Naive B cell (primary cell): ENCODE measurements around the gene WDR38. TPM values are rescaled to one million over a fixed set of nuclear protein-coding genes. Genes with fewer than 3 reads are reported as not detected.
"Not testable (repeated sequence)": the region's sequence is repeated elsewhere in the genome, so short reads cannot be mapped to it uniquely, and the experiment has no call there.

ENCODE experiments used
- ATAC-seq, 2 donors: fragments of 150-1000 bp; cut with Tn5 transposase; 2 replicates each; pipeline ENCODE4 v1.10.0; 2021; ENCODE audit warnings: low read depth in 2 of 2, mild to moderate bottlenecking in 2 of 2, moderate library complexity in 2 of 2
- DNase-seq: peaks from one replicate; pipeline ENCODE4 v3.0.0; 2022
- H3K27ac Mint-ChIP-seq, 6 donors: one replicate each; pipeline ENCODE4 v1.8.0; 2020 to 2022; ENCODE audit warnings: mild to moderate bottlenecking in 6 of 6, mixed read lengths in 6 of 6, moderate library complexity in 5 of 6, inconsistent platforms in 2 of 6
- H3K27me3 Mint-ChIP-seq, 3 donors: one replicate each; pipeline ENCODE4 v1.8.0; 2021 to 2022; ENCODE audit warnings: mixed read lengths in 3 of 3, mild to moderate bottlenecking in 1 of 3
- H3K36me3 Mint-ChIP-seq, 2 donors: one replicate each; pipeline ENCODE4 v1.8.0; 2020 to 2022; ENCODE audit warnings: mixed read lengths in 2 of 2, inconsistent platforms in 1 of 2, mild to moderate bottlenecking in 1 of 2
- H3K4me1 Mint-ChIP-seq, 3 donors: one replicate each; pipeline ENCODE4 v1.8.0; 2020 to 2022; ENCODE audit warnings: mixed read lengths in 3 of 3, inconsistent platforms in 1 of 3, mild to moderate bottlenecking in 1 of 3, moderate library complexity in 1 of 3
- H3K4me3 Mint-ChIP-seq, 8 donors: one replicate each; pipeline ENCODE4 v1.8.0; 2020 to 2022; ENCODE audit warnings: mild to moderate bottlenecking in 8 of 8, mixed read lengths in 8 of 8, moderate library complexity in 8 of 8, inconsistent platforms in 2 of 8
- H3K9me3 Mint-ChIP-seq, 7 donors: one replicate each; pipeline ENCODE4 v1.8.0; 2020 to 2022; ENCODE audit warnings: mixed read lengths in 7 of 7, mild to moderate bottlenecking in 5 of 7, inconsistent platforms in 2 of 7, moderate library complexity in 1 of 7
- polyA plus RNA-seq, 6 donors: library from polyadenylated mRNA; unstranded; fragments of 300-500 nt; fragmentation: Illumina TruSeq; gene quantifications; one replicate each; pipeline ENCODE4 v1.2.3, GENCODE V29; 2021; ENCODE audit warnings: low read depth in 6 of 6

Gene WDR38
- polyA plus RNA-seq, 6 donors from 2014 or later: not detected

DNA sequence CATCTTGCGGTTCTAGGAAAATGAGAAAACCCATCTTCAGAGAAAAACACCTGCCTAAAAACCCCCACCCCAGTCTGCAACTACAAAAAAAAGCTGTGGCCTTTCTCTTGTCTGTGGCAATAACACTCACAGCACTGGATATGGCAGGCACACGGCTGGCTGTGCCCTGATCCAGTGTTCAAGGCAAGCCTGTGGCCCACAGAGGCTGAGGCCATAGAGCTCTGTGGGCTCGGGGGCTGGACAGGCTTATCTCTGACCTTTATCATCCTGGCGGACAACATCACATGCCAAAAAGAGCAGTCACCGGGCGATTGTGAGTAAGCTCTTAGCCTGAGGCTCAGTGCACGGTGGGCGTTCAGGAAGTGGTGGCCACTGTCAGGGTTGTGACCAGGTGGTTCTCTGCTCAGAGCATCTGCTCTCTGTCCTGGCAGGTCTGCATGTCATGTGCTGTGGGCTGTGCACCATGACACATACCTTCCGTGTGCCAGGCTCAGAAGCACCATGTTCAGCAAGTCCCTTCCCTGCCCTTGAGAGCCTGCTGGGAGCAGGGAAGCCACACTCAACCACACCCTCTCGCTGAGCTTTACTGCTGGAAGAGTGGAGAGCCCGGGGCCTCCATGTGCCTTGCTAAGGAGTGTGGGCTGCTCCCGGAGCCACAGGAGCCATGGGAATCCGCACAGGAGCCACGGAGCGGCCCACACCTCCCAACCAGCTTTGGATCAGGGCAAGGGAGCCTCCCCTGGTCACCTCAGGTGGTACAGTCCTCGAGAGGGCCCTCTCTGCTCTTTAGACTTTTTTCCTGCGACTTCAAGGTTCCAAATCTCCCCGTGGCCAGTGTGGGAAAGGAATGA is 34.6 kb upstream of the WDR38 start:
- H3K27me3 Mint-ChIP-seq: peaks cover 0 to 23% (median 0%) of the 10 kb centered on the region in 3 donors
- no peak overlapping the region for H3K27ac Mint-ChIP-seq
- no peaks in the 10 kb centered on the region for H3K9me3 Mint-ChIP-seq
- DNase-seq (no peak), ATAC-seq (no peak)
- no peaks in the 10 kb centered on the region for H3K36me3 Mint-ChIP-seq
- no peak overlapping the region for H3K4me3 Mint-ChIP-seq
- H3K4me1 Mint-ChIP-seq: no peaks in the 10 kb centered on the region

DNA sequence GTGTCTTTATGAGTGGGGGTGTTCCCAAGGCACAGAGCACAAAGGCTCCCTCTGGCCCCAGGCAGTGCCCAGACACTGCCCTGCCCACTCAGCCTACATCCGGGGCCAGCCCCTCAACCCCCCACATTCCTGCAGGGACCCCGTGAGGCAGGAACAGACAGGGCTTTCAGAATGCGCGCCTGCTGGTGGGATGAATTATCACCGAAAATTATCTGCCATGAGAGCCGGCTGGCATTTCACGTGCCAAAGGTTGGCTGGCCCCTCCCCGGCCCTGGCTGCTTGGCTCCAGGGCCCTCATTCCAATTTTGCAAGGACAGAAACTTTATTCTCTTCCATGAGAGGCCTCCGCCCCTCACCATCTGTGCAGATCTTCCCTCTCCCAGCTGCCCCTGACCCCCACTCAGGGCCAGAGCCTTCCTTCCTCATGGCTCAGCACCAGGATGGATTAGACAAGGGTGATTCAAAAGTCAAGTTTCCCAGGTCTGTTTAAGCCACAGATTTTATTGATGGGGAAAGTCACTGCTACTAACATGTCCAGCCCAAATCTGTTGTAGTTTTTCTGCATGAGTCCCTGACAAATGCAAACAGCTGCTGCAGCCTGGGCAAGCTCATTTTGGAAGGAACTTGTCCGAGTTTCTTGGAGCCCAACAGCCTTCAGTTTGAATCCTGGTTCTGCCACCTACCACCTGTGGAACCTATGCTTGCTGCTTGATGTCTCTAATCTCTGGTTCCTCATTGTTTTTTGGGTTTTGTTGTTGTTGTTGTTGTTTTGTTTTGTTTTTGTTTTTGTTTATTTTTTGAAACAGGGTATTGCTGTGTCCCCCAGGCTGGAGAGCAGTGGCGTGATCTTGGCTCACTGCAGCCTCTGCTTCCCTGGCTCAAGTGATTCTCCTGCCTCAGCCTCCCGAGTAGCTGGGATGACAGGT is 32.3 kb upstream of the WDR38 start:
- H3K4me1 Mint-ChIP-seq: no peaks in the 10 kb centered on the region
- no peaks in the 10 kb centered on the region for H3K9me3 Mint-ChIP-seq
- ATAC-seq (no peak), DNase-seq (no peak)
- peak overlapping the region in 1 of 6 donors; percentile 70 for H3K27ac Mint-ChIP-seq
- no peaks in the 10 kb centered on the region for H3K36me3 Mint-ChIP-seq
- no peak overlapping the region for H3K4me3 Mint-ChIP-seq
- H3K27me3 Mint-ChIP-seq: peaks cover 0 to 23% (median 0%) of the 10 kb centered on the region in 3 donors

DNA sequence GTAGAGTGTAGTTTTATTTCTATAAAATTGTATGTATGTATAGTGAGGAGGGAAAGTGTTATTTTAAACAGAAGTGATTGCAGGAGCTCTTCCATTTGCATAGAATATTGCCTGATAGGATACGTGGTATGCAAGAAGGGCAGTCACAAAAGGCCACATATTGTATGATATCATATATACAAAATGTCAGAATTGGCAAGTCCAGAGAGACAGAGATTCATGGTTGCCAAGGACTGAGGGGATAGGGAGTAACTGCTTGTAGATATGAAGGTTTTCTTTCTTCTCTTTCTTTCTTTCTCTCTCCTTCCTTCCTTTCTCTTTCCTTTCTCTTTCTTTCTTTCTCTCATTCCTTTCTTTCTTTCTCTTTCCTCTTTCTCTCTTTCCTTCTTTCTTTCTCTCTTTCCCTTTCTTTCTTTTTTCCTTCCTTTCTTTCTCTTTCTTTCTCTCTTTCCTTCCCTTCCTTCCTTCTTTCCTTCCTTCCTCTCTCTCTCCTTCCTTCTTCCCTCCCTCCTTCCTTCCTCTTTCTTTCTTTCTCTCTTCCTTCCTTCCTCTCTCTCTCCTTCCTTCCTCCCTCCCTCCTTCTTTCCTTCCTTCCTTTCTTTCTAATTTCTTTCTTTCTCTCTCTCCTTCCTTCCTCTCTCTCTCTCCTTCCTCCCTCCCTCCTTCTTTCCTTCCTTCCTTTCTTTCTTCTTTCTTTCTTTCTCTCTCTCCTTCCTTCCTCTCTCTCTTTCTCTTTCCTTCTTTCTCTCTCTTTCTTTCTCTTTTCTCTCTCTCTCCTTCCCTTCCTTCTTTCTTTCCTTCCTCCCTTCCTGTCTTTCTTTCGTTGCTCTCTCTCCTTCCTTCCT is 24.5 kb upstream of the WDR38 start:
- H3K9me3 Mint-ChIP-seq: no peaks in the 10 kb centered on the region
- no peak for DNase-seq

DNA sequence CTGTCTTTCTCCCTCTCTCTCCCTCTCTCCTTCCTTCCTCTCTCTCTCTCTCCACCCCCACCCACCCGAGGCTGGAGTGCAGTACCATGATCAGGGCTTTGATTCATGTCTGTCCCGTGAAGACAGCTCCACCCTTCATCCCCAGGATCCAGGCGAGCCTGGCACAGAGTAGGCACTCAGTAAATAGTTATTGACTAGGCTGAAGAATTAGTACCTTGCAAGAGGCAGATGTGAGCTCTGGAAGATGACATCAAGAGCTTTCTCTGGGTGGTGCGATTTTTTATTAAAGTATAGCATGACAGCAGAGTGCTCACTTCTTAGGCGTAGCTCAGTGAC is 24.0 kb upstream of the WDR38 start:
- H3K27ac Mint-ChIP-seq: no peak overlapping the region
- H3K4me3 Mint-ChIP-seq: no peak overlapping the region
- H3K36me3 Mint-ChIP-seq: no peaks in the 10 kb centered on the region
- no peaks in the 10 kb centered on the region for H3K9me3 Mint-ChIP-seq
- peaks cover 4 to 8% (median 5%) of the 10 kb centered on the region in 3 donors for H3K4me1 Mint-ChIP-seq
- ATAC-seq (no peak), DNase-seq (no peak)
- H3K27me3 Mint-ChIP-seq: peaks cover 0 to 5% (median 3%) of the 10 kb centered on the region in 3 donors

More for the DNA sequence above, 24.5 kb upstream of the WDR38 start:
- H3K4me1 Mint-ChIP-seq: peaks cover 4 to 8% (median 5%) of the 10 kb centered on the region in 3 donors
- H3K36me3 Mint-ChIP-seq: no peaks in the 10 kb centered on the region
- ATAC-seq: no peak
- peaks cover 0 to 5% (median 0%) of the 10 kb centered on the region in 3 donors for H3K27me3 Mint-ChIP-seq
- peak overlapping the region in 1 of 6 donors; percentile 80 for H3K27ac Mint-ChIP-seq
- H3K4me3 Mint-ChIP-seq: no peak overlapping the region

DNA sequence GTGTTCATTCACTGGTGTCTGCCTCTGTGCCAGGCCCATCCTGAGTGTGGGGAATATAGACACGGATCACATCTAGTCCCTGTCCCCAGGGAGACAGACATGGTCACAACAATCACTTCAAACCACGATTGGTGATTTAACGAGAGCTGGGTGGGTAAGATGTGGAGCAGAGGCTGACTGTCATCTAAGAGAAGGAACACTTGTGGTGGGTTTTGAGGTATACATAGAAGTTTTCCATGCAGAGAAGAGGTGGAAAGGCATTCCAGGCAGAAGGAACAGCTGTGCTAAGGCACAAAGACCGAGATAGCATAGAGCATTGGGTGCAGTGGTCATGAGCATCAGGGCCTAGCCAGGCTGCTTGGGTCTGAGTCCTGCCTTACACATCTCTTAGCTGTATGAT is 22.7 kb upstream of the WDR38 start:
- DNase-seq: no peak
- Mint-ChIP-seq H3K36me3 (no peaks in the 10 kb centered on the region), H3K27ac (peak overlapping the region in 3 of 6 donors; percentile 47 to 72 (median 53)), H3K4me1 (peaks cover 4 to 8% (median 5%) of the 10 kb centered on the region in 3 donors), H3K9me3 (no peaks in the 10 kb centered on the region), H3K27me3 (peaks cover 3 to 9% (median 6%) of the 10 kb centered on the region in 3 donors), H3K4me3 (no peak overlapping the region)
- ATAC-seq: no peak

DNA sequence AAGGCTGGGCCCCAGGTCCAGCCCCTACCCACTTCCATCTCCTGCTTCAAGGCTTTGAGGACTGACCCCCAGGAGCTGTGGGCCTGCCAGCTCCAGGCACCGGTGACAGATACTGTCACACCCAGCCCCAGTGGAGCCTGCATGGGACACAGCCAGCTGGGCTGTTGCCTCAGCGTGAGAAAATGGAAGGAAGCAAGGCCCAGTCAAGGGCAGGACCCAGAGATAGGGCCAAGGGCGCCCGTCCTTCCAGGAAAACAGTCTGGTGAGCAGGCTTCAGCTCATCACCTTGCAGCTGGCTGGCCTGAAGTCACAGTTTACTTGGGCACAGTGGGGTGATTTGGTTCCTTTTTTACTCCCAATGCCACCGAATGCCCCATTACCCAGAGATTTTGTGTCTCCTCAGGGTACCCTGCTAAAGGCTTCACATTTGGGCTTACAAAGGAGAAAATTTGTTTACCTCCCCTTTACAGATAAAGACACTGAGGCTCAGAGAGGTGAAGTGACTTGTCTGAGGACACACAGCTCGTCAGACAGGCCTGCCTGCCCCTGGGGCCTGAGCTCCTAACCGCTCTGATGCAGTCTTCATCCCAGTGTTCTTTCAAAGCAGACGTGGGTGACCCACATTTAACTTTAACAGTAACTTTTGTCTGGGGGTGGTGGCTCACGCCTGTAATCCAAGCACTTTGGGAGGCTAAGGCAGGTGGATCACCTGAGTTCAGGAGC is 21.5 kb upstream of the WDR38 start:
- no peak for DNase-seq
- Mint-ChIP-seq H3K4me1 (peaks cover 4 to 8% (median 5%) of the 10 kb centered on the region in 3 donors), H3K27ac (no peak overlapping the region), H3K36me3 (no peaks in the 10 kb centered on the region), H3K4me3 (no peak overlapping the region), H3K9me3 (no peaks in the 10 kb centered on the region), H3K27me3 (peaks cover 6 to 12% (median 6%) of the 10 kb centered on the region in 3 donors)
- ATAC-seq: no peak

DNA sequence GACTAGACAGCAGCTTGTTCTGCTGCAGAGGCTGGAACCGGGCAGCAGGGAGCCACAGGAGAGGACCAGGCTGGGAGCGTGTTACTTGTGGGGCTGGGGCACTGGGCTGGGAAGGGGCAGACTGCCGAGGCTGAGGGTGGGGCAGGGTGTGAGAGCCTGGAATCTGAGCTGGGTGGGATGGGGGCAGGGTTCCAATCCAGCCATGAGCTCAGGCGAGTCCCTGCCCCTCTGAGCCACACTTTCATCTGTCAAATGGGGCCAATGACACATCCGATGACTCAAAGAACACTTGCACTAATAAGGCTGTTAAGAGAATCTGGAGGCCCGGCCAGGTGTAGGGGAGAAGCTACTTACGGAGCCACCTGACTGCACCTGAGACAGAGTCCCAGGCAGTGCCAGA is 18.7 kb upstream of the WDR38 start:
- Mint-ChIP-seq H3K4me1 (peaks cover 0 to 3% (median 0%) of the 10 kb centered on the region in 3 donors), H3K27ac (peak overlapping the region in 1 of 6 donors; percentile 37), H3K4me3 (peak overlapping the region in 1 of 8 donors; percentile 72), H3K9me3 (no peaks in the 10 kb centered on the region), H3K36me3 (no peaks in the 10 kb centered on the region), H3K27me3 (peaks cover 18 to 20% (median 19%) of the 10 kb centered on the region in 3 donors)
- ATAC-seq: no peak
- DNase-seq: no peak

DNA sequence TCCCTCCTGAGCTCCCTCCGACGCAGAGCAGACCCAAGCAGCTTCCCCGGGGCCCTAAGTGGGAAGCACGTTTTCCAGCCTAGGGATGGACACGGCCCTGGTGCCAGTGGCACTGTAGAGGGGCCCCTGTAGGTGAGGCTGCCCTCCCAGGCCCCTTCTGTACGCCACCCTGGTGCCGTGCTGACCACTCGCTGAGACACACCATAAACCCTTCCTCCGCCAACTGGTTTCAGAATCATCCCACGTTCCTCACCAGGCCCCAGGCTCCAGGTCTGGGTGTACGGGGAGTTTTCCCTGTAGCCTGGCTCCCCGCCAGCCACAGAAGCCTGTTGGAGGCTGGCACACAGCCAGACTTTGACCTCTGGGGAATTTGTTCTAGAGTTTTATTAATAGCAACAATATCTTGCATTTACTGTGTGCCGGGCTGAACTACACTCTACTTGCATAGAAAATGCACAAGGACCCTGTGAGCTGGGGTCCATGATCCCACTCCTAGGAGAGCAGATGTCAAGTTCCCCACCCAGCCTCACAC is 18.2 kb upstream of the WDR38 start:
- Mint-ChIP-seq H3K27me3 (peaks cover 18 to 20% (median 19%) of the 10 kb centered on the region in 3 donors), H3K36me3 (no peaks in the 10 kb centered on the region), H3K27ac (peak overlapping the region in 1 of 6 donors; percentile 21), H3K9me3 (no peaks in the 10 kb centered on the region), H3K4me1 (peaks cover 0 to 3% (median 0%) of the 10 kb centered on the region in 3 donors), H3K4me3 (no peak overlapping the region)
- no peak for ATAC-seq
- no peak for DNase-seq

DNA sequence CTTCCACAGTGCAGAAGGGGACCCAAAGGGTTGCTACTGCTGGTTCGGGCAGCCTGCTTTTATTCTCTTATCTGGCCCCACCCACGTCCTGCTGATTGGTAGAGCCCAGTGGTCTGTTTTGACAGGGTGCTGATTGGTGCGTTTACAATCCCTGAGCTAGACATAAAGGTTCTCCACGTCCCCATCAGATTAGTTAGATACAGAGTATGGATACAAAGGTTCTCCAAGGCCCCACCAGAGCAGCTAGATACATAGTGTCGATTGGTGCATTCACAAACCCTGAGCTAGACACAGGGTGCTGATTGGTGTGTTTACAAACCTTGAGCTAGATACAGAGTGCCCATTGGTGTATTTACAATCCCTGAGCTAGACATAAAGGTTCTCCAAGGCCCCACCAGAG is 15.1 kb upstream of the WDR38 start:
- H3K36me3 Mint-ChIP-seq: not testable (repeated sequence)

DNA sequence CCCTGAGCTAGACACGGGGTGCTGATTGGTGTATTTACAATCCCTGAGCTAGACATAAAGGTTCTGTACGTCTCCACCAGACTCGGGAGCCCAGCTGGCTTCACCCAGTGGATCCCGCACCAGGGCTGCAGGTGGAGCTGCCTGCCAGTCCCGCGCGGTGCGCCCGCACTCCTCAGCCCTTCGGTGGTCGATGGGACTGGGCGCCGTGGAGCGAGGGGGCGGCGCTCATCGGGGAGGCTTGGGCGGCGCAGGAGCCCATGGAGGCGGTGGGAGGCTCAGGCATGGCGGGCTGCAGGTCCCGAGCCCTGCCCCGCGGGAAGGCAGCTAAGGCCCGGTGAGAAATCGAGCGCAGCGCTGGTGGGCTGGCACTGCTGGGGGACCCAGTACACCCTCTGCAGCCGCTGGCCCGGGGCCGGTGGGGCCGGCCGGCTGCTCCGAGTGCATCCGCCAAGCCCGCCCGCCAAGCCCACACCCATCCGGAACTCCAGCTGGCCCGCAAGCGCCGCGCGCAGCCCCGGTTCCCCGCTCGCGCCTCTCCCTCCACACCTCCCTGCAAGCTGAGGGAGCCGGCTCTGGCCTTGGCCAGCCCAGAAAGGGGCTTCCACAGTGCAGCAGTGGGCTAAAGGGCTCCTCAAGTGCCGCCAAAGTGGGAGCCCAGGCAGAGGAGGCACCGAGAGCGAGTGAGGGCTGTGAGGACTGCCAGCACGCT is 14.5 kb upstream of the WDR38 start:
- H3K4me1 Mint-ChIP-seq, DNase-seq, H3K9me3 Mint-ChIP-seq, H3K27ac Mint-ChIP-seq, ATAC-seq, H3K36me3 Mint-ChIP-seq: not testable (repeated sequence)
- H3K27me3 Mint-ChIP-seq: peaks cover 15 to 19% (median 18%) of the 10 kb centered on the region in 3 donors
- peak overlapping the region in 1 of 8 donors; percentile 43 for H3K4me3 Mint-ChIP-seq

More for the DNA sequence above, 15.1 kb upstream of the WDR38 start:
- Mint-ChIP-seq H3K4me3 (peak overlapping the region in 1 of 8 donors; percentile 43), H3K27me3 (peaks cover 15 to 19% (median 18%) of the 10 kb centered on the region in 3 donors)
- not testable (repeated sequence) for H3K4me1 Mint-ChIP-seq, H3K9me3 Mint-ChIP-seq, H3K27ac Mint-ChIP-seq, DNase-seq, ATAC-seq

DNA sequence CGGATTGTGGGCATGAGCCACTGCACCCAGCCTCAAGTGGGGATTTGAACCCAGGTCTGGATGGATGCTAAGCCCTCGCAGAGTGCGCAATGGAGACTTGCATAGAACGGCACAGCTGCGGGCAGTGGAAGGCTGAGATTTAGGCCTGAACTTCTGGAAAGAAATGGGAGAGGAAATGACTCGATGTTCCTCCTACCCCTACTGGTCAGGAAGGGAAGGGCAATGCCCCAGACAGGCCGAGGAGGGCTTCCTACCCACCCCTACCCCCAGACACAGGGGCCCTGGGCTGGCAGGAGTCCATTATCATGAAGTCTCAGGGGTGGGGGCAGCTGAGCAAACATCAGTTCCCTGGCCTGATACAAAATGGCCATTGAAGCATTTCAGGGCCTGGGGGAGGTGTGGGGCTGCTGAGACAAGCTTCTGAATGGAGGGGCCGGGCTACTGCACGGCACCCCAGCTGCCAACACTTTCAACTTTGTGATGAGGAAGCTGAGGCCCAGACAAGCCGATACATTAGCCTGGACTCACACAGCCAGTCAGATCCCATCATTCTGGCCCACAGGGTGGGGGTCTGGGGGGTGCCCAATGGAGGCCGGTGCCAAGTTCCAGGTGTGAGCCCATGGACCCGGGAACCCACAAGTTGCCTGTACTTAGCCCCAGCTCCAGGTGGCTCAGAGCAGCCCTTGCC is 13.5 kb upstream of the WDR38 start:
- H3K4me3 Mint-ChIP-seq: peak overlapping the region in 1 of 8 donors; percentile 53
- H3K27ac Mint-ChIP-seq: peak overlapping the region in 1 of 6 donors; percentile 51
- H3K36me3 Mint-ChIP-seq: no peaks in the 10 kb centered on the region
- H3K4me1 Mint-ChIP-seq: peaks cover 0 to 4% (median 3%) of the 10 kb centered on the region in 3 donors
- DNase-seq (no peak), ATAC-seq (no peak)
- H3K27me3 Mint-ChIP-seq: peaks cover 12 to 19% (median 15%) of the 10 kb centered on the region in 3 donors
- H3K9me3 Mint-ChIP-seq: no peaks in the 10 kb centered on the region
